Right renal pelvis (tissue), 4 donors: ENCODE results near the gene AMER3. TPM values are rescaled to one million over a fixed set of nuclear protein-coding genes. Genes with fewer than 3 reads are reported as not detected.

Source experiments
- DNase-seq, 4 donors: peaks; one replicate each; pipeline ENCODE4 v3.0.0-alpha.2; 2013; ENCODE audit warnings: low read depth in 4 of 4, low spot score in 3 of 4, missing footprints in 1 of 4
- polyA plus RNA-seq, 4 donors: library from polyadenylated mRNA; unstranded; fragments of 120-200 nt; gene quantifications; one replicate each; pipeline ENCODE4 v1.2.1, GENCODE V29; 2013; ENCODE audit not compliant: insufficient read length in 4 of 4

Gene AMER3
- polyA plus RNA-seq, 4 donors: 0.03 to 0.12 (median 0.11) TPM; not detected in 1

- DNase-seq: no peak
Measured at GRCh38 chr2:130813722-130814121, 58.4 kb downstream of the AMER3 start.

GRCh38 chr2:130814931-130815680 lies 59.8 kb downstream of the AMER3 start:
- no peak for DNase-seq

Other genes with a start within 250 kb of the AMER3 start
- gene POTEI, start 246.2 kb upstream of the AMER3 start, polyA plus RNA-seq: under 1 TPM in 3 of 4 donors, not detected in 1; 0.04 to 0.10 (median 0.06) TPM
- gene CFC1B, start 234.3 kb upstream of the AMER3 start, polyA plus RNA-seq: not detected
- gene CFC1, start 156.0 kb upstream of the AMER3 start, polyA plus RNA-seq: under 1 TPM in 1 of 4 donors, not detected in 3; 0.21 TPM
- under 1 TPM in 3 of 4 donors, not detected in 1; 0.08 to 0.12 (median 0.10) TPM for gene POTEJ, start 144.1 kb upstream of the AMER3 start, polyA plus RNA-seq
- gene GPR148, start 26.5 kb upstream of the AMER3 start, polyA plus RNA-seq: not detected
- gene ARHGEF4, start 81.4 kb downstream of the AMER3 start, polyA plus RNA-seq: 1 to 10 TPM; 6.1 to 8.0 (median 7.2) TPM